ENCODE measurements around the gene COX5B.

DNA sequence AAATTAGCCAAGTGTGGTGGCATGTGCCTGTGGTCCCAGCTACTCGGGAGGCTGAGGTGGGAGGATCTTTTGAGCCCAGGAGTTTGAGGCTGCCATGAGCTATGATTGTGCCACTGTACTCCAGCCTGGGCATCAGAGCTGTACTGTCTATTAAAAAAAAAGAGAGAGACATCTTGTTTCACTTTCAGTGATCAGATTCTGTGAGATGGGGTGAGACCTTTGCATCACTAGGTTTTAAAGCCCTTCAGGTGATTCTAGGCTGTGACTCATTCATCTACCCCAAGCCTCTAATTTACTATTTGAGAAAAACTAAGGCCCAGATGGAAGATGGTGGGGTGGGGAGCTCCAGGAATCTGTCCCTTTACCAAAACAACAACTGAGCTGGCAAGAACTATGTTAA is 30.8 kb downstream of the COX5B start:
- TF ChIP-seq CTCF (IDR thresholded peaks at IDR 0.05) (no peak), ZFX (IDR thresholded peaks at IDR 0.05; ENCODE audit: borderline replicate concordance) (no peak)

Measured in 22Rv1 (cell line).